BJ (cell line): Measurements from ENCODE around the gene SIRT5. TPM values are rescaled to one million over a fixed set of nuclear protein-coding genes. Genes with fewer than 3 reads are reported as not detected.

Experiments
- CTCF ChIA-PET: fragments of 350-600 bp; formaldehyde crosslinking; extraction: SDS; loops from one replicate; lab custom pipeline; 2021; ENCODE audit warnings: antibody characterized with exemption, inconsistent platforms; lab: Yijun Ruan, JAX
- POLR2A ChIA-PET: fragments of 300-600 bp; sonication (Branson Sonifier 250); formaldehyde crosslinking; extraction: SDS; loops from one replicate; lab custom pipeline; 2021; ENCODE audit warnings: antibody characterized with exemption; lab: Charles Lee
- DNase-seq: peaks from one replicate; pipeline ENCODE4 v3.0.0-alpha.2; 2011; ENCODE audit warnings: low read depth
- H3K27me3 ChIP-seq: 2 replicates; pipeline ENCODE4 v1.6.0; 2011; ENCODE audit warnings: low read length; ENCODE audit not compliant: control insufficient read depth, insufficient read depth
- H3K36me3 ChIP-seq: 2 replicates; pipeline ENCODE4 v1.5.1; 2011; ENCODE audit warnings: low read length; ENCODE audit not compliant: control insufficient read depth, insufficient read depth
- H3K4me3 ChIP-seq: 2 replicates; pipeline ENCODE4 v1.5.1; 2011; ENCODE audit warnings: low read depth, mild to moderate bottlenecking, control low read depth, low read length
- polyA plus RNA-seq: library from polyadenylated mRNA; depleted of rRNA; stranded (reverse); fragments of >200 nt; gene quantifications from 2 replicates; pipeline ENCODE4 v1.2.3, GENCODE V29; 2011
- TF ChIP-seq, protein P1 (sequence below): IDR thresholded peaks from 2 replicates; pipeline ENCODE4 v1.5.1; 2011; ENCODE audit warnings: low read depth, mild to moderate bottlenecking, control low read depth, inconsistent platforms, low read length, moderate library complexity; ENCODE audit not compliant: insufficient read depth

The SIRT5 gene
- polyA plus RNA-seq, 1 experiment, result 4.6 TPM

DNA sequence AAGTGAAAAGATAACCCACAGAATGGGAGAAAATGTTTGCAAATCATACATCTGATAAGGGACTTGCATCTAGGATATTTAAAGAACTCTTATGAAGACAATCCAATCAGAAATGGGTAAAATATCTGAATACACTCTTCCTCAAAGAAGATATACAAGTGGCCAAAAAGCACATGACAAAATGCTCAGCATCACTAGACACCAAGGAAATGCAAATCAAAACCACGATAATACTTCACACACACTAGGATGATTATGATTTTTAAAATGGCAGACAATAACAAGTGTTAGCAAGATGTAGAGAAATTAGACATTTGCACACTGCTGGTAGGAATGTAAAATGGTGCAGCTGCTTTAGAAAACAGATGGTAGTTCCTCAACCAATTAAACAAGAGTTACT, 34.8 kb upstream of the SIRT5 start:
- no peaks in the 10 kb centered on the region for H3K36me3 ChIP-seq
- no peak for DNase-seq
- H3K27me3 ChIP-seq, result 0 out of 2 replicates have a peak, but pooled peaks cover 2% of the 10 kb centered on the region
- TF ChIP-seq, protein P1, sequence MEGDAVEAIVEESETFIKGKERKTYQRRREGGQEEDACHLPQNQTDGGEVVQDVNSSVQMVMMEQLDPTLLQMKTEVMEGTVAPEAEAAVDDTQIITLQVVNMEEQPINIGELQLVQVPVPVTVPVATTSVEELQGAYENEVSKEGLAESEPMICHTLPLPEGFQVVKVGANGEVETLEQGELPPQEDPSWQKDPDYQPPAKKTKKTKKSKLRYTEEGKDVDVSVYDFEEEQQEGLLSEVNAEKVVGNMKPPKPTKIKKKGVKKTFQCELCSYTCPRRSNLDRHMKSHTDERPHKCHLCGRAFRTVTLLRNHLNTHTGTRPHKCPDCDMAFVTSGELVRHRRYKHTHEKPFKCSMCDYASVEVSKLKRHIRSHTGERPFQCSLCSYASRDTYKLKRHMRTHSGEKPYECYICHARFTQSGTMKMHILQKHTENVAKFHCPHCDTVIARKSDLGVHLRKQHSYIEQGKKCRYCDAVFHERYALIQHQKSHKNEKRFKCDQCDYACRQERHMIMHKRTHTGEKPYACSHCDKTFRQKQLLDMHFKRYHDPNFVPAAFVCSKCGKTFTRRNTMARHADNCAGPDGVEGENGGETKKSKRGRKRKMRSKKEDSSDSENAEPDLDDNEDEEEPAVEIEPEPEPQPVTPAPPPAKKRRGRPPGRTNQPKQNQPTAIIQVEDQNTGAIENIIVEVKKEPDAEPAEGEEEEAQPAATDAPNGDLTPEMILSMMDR, result 0 out of 2 replicates have a peak, but pooled peaks have one; percentile 12
- ChIA-PET POLR2A (no interaction called here), CTCF (interaction anchor here (0.8 to 1.1 kb wide), 3 partner anchors 13 to 205 kb away, joined by 3 read pairs; partner anchors contain the start of gene SIRT5)
- H3K4me3 ChIP-seq, result no peak overlapping the region

DNA sequence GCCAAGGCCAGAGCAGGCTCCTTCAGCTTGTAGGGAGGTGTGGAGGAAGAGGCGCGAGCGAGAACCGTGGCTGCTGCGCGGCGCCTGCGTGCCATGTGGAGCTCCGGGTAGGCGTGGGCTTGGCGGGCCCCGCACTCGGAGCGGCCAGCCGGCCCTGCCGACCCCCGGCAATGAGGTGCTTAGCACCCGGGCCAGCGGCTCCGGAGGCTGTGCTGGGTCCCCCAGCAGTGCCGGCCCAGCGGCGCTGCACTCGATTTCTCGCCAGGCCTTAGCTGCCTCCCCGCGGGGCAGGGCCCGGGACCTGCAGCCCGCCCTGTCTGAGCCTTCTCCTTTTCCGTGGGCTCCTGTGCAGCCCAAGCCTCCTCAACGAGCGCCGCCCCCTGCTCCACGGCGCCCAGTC, 32.9 kb upstream of the SIRT5 start:
- TF ChIP-seq, protein P1, result no peak
- DNase-seq, result no peak
- POLR2A ChIA-PET, result no interaction called here
- Histone ChIP-seq H3K27me3 (no peaks in the 10 kb centered on the region), H3K36me3 (no peaks in the 10 kb centered on the region), H3K4me3 (no peak overlapping the region)
- CTCF ChIA-PET, result no interaction called here

DNA sequence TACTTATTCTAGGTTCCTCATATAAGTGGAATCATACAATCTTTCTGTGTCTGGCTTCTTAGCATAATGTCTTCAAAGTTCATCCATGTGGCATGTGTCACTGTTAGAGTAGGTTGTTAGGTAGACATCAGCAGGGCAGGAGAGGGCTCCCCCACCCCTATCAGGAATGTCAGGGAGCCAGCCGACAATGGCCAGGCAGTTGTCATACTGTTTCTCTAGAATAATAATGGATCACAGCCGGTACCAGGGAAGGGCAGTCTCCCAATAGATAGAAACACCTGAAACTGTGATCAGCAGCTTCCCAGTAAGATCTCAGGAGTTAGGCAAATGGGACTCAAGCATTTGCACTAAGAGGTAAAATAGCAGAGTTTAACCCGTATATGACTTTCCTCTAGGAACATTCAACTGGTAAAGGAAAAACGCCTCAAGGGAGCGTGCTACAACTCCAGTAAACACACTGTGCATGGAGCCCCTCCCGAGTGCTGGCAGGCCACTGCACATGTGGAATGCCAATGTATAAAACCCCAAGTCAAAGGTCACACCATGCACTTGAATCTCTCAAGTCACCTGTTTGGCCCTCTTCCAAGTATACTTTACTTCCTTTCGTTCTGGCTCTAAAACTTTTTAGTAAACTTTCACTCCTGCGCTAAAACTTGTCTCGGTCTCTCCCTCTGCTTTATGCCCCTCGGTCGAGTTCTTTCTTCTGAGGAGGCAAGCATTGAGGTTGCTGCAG, 29.8 kb upstream of the SIRT5 start:
- ChIA-PET POLR2A (no interaction called here), CTCF (interaction anchor here (2.3 kb wide), 1 partner anchor 10 kb away, joined by 5 read pairs; no protein-coding TSS in a partner anchor)
- TF ChIP-seq, protein P1, result no peak
- Histone ChIP-seq H3K36me3 (no peaks in the 10 kb centered on the region), H3K27me3 (no peaks in the 10 kb centered on the region), H3K4me3 (no peak overlapping the region)
- no peak for DNase-seq

DNA sequence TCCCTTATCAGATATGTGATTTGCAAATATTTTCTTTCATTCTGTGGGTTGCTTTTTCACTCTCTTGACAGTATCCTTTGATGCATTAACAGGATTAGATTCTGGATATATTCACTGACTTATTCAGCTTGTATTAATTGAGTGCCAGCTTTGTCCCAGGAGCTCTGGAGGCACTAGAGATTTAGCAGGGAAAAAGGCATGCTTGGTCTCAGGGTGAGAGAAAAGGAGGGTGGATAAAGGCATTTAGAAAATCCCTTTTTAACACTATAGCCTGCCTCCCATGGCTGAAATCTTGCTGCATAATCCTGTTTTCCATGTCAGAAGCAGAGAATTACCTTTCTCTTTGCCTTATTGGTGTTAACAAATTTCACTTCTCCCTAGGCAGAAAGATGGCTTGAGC, 28.5 kb upstream of the SIRT5 start:
- Histone ChIP-seq H3K4me3 (no peak overlapping the region), H3K27me3 (no peaks in the 10 kb centered on the region), H3K36me3 (no peaks in the 10 kb centered on the region)
- ChIA-PET CTCF (interaction anchor here (1.4 kb wide), 1 partner anchor 209 kb away, joined by 4 read pairs; no protein-coding TSS in a partner anchor), POLR2A (no interaction called here)
- DNase-seq, result no peak
- TF ChIP-seq, protein P1, result no peak

DNA sequence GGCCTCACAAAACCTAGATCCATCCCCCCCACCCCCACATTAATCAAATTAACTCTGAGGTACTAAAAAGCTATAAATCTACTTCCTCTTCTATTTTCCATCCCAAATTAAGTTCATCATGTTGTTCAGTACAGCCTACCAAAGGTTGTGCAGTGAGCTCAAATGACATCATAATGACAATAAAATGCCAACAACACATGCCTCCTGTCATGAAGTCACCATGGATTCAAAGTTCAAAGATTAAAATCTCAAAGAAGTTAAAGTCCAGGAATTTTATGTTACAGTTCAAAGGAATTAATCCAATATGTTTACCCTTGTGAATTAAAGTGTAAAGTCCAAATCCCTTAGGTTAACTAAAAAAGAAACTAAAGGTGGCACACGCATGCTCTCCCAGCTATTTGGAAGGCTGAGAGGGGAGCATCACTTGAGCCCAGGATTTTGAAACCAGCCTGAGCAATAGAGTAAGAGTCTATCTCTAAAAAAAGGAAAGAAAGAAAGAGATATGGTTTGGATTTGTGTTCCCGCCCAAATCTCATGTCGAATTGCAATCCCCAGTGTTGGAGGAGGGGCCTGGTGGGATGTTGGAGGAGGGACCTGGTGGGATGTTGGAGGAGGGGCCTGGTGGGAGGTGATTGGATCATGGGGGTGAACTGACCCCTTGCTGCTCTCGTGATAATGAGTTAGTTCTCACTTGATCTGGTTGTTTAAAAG, 25.7 kb upstream of the SIRT5 start:
- Histone ChIP-seq H3K36me3 (no peaks in the 10 kb centered on the region), H3K27me3 (no peaks in the 10 kb centered on the region), H3K4me3 (no peak overlapping the region)
- TF ChIP-seq, protein P1, result no peak
- ChIA-PET CTCF (interaction anchor here (1.5 to 2.0 kb wide), 2 partner anchors 11 to 26 kb away, joined by 4 to 13 read pairs; partner anchors contain the start of gene SIRT5), POLR2A (no interaction called here)
- DNase-seq, result no peak
